Endothelial cell of hepatic sinusoid (primary cell): ENCODE data around the gene SLC5A1.
"Not testable (repeated sequence)": the region's sequence is repeated elsewhere in the genome, so short reads cannot be mapped to it uniquely, and the experiment has no call there.

Experiments used
- in situ Hi-C: cut with HindIII; loops from 2 replicates; pipeline ENCODE4 v1.10.0; 2017; ENCODE audit warnings: low sequenced_read_pairs

SLC5A1 gene

DNA sequence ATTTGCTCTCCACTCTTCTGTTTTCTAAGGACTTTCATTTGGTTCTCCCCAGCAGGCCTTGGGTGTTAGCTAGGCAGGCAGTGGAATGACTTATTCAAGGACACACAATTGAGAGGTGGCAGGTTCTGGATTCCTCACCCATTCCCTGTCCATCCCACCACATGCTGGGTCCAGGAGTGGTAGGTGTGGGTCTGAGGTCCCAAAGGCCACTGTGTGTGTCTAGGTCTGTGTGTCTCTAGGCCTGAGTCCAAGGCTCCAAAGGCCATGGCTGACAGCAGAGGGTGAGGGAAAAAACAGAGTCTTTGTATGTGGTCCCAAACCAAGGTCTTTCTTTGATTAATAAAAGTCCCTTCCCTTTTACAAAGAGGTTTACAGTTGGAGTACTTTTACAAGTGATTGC is 40.8 kb downstream of the SLC5A1 start:
- in situ Hi-C loops = no loop called here

DNA sequence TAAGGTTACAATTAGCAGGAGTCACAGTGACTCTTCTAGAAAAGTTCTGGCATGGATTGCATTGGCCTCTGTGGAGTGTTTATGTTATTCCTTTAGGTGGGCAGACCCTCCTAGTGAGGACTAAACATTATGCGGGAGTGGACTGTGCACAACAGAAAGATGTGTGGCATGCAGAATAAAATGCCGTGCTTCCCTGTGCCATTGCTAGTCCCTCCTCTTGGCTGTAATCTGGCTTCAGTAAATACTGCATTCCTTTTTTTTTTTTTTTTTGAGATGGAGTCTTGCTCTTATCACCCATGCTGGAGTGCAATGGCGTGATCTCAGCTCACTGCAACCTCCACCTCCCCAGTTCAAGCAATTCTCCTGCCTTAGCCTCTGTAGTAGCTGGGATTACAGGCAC is 45.0 kb downstream of the SLC5A1 start:
- in situ Hi-C loops = no loop called here

DNA sequence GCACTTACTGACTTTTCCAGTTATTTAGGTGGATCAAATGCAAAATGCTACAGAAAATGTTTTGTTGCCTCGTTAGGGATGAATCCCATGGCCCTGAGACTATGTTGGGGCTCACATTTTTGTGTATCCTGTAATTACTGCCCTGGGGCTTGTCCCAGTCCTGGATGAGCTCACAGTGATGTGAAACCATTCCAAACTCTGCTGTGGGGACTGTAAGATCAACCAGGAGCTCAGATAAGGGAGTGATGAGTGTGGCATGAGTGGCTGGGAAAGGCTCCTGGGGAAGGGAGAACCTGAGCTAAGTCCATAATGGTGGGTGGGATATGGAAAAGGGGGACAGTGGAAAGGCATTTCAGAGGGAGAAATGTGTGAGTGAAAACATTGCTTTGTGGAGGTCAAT is 54.0 kb downstream of the SLC5A1 start:
- in situ Hi-C loops = no loop called here

DNA sequence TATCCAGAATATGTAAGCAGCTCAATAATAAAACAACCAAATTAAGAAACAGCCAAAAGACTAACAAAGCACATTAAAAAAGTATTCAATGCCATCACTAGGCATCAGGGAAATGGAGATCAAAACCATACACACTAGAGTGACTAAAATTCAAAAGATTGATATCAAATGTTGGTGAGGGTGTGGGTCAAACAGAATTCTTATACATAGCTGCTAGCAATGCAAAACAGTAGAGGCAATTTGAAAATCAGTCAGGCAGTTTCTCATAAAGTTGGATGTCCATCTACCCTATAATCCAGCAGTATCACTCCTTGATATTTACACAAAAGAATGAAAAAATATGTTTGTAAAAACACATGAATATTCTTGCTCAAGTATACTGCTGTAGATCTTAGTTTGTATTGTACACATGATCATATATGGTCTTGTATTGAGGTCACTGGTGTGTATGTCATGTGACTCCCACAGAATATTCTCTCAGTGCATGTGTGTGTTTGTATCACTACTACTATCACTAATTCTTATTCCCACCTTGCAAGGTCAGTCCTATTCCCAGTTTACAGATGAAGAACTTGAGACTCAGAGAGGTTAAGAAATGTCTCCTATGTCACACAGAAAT is 54.9 kb downstream of the SLC5A1 start:
- in situ Hi-C loops = no loop called here

DNA sequence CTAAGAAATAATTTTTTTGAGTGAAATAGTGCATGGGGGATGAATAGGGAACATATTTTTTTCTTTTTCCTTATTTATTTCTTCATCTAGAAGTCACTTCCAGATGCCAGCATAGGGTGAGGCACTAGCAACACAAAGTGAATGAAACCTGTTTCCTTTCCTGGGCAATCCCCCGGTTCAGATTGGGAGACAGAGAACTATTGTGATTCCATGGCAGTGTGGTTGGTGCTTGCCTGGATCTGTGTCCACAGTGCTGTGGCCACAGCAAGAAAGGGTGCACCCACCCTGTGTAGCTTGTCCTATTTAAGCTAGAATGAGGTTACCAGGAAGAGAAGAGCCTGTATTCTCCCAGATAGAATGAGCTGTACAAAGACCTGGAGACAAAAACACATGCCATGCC is 57.6 kb downstream of the SLC5A1 start:
- in situ Hi-C loops = no loop called here

DNA sequence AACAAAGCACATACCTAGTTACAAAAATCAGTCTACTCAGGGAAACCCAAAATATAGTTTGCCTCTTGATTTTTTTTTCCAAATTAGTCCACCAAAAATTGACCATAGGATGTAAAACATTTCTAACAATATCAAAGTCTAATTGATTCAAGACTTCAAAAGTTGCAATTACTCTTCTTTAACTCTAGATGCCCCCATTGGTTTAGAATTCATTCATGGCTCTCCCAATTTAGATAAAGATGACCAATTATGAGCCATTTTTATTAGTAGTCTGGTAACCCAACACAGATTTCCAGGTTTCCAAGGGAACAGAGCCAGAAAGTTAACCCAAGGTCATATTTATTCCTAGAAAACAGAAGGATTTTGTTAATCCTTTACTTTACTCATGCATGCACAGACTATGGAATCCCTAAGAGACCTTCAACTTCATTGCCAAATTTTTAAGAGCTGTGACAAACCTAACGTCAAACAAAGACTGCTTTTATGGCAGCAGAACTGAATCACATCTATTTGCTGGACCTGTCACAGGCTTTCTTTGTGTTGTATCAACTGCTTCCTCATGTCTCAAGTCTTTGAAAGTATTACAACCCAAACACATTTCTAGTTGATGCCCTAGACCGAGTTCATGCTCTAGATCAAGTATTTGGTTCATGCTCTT is 60.7 kb downstream of the SLC5A1 start:
- in situ Hi-C loops = no loop called here

DNA sequence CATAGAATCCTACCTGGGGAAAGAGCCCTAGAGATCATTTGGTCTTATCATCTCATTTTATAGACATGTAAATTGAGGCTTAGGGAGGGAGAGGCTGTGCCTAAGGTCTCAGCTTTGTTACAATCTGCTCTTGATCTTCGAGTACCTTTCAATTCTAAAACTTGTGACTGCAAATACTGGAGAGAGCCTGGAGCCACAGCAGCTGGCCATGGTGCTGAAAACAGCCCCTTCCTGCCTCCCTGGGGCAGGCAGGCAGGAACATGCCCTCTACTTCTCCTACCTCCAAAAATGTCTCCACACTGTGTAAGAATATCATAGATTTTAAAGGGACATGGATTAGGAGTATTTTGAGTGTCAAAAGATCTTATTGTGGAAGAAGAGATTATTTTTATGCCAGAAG is 63.9 kb downstream of the SLC5A1 start:
- in situ Hi-C loops = no loop called here

DNA sequence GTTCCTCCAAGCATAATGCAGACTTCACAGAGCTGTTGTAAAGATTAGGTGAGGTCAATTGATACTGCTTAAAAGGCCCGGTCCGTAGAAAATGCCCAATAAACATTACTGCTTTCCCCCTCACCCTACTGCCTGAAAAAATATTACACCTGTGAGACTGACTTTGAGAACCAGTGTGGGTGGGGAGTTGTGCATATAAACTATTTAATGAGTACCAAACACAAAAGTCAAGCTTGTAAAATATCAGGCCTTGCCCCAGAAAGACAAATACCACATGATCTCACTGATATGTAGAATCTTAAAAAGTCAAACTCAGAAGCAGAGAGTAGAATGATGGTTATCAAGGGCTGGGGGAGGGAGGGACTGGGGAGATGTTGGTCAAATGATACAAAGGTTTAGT is 69.3 kb downstream of the SLC5A1 start:
- in situ Hi-C loops = no loop called here

DNA sequence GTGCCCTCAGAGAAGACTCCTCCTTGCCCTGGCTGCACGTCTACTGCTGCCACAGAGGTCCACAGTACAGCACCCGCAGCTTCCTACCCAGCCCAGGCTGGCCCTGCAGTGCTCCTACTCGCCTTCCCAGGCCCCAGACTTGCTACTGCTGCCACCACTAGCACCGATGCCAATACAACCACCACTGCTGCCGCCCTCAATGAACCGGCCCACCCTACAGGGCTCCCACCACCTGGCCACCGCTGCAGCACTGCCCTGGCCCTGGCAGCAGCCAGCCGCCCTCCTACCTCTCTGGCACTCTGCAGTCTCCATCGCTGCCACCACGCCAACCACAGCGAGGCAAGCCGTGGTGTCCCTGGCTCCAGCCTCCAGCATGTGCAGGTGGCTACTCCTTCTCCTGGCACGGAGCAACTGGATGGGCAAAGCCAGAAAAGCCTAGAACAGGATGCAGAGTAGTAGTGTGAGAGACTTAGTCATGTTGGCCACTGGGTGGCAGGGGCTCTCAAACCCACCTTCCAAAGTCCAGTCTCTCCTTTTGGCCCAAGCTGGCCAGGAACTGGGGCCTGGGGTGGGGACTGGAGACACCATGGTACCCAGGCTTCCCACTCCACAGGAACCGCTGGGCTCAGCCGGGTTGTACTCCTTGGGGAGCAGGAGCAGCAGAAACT is 76.6 kb downstream of the SLC5A1 start:
- in situ Hi-C loops = no loop called here

DNA sequence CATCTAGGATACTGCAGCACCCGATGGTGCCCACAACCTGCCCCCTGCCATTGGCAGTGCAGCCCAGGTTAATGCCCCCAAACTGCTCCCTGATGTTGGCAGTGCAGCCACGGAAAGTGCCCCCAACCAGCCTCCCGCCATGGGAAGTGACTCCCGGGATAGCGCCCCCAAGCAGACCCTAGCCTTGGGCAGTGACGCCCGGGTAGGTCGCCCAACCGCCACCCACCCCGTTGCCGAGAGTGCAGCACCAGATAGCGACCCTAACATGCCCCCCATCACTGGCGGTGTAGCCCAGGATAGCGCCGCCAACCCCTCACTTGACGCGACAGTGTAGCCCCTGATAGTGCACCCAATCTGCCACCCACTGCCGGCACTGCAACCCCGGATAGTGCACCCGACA is 77.5 kb downstream of the SLC5A1 start:
- in situ Hi-C loops = no loop called here

DNA sequence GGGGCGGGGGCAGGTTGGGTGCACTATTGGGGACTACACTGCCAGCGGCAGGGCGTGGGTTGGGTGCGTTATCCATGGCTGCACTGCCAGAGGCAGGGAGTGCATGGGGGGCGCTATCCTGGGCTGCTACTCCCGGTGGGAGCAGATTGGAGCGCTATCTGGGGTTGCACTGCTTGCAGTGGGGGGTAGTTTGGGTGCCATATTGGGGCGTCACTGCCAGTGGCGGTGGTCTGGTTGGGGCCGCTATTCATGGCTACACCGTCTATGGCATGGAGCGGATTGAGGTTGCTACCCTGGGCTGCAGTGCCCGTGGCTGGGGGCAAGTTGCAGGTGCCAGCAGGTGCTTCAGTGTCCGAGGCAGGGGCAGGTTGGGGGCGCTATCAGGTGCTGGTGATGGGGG is 79.8 kb downstream of the SLC5A1 start:
- in situ Hi-C loops = no loop called here

DNA sequence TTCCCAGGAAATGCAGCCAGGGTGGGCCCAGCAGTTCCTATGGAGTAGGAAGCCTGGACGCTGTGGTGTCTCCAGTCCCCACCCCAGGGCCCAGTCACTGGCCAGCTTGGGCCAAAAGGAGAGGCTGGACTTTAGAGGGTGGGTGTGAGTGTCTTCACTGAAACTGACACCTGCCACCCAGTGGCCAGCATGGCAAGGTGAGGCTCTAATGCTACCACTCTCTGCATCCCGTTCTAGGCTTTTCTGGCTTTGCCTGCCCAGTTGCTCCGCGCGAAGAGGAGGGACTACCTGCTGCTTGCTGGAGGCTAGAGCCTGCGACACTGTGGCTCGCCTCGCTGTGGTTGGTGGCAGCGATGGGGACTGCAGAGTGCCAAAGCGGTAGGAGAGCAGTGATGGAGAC is 80.6 kb downstream of the SLC5A1 start:
- in situ Hi-C loops = no loop called here

DNA sequence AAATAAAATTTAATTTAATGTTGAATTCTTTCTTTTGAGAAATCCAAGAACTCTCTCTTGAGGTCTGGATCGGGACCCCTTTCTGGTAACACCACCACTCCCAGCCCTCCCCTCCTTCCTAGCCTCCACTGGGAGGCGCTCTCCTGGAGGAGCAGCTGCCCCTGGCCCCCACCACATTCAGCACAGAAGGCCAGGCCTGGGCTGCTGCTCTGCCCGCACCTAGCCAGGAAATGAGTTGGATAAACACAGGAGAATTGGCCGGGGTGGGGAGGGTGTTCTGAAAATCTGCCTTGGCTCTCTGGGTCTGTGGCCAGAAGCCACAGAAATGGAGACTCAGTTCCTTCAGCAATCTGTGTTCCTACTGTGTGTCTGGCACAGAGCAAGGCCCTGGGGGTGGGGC is 84.8 kb downstream of the SLC5A1 start:
- in situ Hi-C loops = no loop called here

DNA sequence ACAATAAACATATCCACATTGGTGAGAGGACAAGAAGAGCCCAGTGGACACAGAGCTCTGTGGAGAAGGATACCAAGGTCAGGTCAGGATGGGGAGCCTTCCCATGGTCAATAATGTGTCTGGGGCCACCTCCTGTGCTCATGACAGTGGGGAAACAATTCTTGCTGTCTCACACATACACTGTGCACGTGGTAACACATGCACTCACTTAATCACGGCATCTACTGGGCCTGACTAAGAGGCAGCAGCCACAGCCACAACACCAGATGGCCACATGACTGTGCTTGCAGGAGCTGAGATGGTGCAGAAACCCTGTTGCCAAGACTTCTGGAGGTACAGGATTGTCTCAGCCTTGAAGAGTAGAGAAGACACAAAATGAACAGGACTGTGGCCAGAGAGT is 87.4 kb downstream of the SLC5A1 start:
- in situ Hi-C loops = no loop called here

DNA sequence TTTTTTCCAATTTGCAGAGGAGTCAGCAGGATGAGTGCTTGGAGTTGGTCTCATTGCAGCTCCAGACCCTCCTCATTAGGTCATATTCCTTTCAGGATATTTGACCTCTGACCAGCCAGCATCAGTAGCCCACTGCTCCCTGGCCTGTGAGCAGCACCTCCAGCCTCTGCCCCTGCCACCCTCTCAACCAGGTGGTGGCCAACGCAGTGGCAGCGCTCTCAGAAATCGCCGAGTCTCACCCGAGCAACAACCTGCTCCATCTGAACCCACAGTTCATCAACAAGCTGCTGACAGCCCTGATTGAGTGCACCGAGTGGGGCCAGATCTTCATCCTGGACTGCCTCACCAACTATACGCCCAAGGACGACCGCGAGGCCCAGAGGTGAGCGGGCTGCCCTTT is 89.1 kb downstream of the SLC5A1 start:
- in situ Hi-C loops = no loop called here

DNA sequence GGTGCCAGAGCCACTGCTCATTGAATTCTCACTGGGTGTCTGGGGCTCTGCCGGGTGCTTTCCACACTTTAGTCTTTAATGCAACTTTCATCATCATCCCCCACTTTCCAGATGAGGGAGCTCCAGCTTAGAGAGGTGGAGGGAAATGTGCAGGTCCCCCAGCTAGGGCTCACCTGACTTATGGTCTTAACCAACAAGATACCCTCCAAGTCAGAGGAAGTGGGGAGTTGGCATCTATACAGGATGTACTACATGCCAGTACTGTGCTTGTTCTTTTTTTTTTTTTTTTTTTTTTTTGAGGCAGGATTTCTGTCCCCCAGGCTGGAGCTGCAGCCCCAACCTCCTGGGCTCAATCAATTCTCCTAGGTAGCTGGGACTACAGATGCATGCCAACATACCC is 89.7 kb downstream of the SLC5A1 start:
- in situ Hi-C loops = no loop called here

DNA sequence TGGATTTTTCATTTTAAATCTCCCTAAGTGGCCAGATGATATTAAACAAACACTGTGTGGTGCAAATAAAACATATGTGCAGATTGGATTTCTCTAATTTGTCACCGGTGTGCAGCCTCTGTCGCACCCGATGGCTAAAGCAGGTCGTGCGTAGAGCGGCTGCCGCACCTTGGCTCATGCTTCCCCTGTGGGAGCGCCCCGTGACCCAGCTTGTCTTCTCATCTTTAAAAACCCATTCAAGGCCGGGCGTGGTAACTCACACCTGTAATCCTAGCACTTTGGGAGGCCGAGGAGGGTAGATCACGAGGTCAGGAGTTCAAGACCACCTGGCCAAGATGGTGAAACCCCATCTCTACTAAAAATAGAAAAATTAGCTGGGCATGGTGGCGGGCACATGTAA is 91.7 kb downstream of the SLC5A1 start:
- in situ Hi-C loops = not testable (repeated sequence)

DNA sequence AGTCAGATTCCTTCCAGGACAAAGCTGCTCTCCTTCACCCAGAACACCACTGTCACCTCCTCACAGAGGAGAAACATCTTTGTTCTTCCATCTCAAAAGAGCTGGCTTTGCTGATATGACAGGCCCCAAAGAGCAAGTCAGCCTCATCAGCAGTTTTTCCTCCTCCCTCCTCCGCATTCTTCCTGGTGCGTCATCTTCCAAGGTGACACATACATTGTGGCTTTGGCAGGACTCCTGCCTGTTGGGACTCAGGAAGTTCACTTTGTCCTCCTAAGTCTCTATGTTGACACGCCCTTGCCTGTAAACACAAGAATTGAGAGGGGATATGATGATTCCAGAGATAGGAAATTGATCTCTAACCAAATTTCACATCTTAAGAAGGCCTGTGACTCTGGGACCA is 92.9 kb downstream of the SLC5A1 start:
- in situ Hi-C loops = not testable (repeated sequence)

DNA sequence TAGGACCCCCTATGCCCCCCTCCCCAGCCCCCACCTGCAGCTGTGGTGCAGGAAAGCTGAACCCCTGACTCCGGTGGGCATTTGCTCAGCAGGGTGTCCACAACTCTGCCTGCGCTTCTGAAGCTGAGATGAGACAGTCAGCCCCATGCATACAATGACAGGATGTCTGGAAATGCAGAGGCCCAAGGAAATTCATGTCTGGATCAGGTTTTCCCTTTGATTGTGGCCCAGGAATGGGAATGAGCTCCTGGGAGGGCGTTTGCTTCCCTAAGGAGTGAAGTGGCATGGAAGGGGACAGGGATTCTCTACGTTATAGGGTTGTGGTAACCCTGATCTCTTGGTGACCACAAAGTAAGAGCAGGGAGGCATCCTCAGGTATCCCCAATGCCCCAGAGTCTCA is 93.8 kb downstream of the SLC5A1 start:
- in situ Hi-C loops = not testable (repeated sequence)

DNA sequence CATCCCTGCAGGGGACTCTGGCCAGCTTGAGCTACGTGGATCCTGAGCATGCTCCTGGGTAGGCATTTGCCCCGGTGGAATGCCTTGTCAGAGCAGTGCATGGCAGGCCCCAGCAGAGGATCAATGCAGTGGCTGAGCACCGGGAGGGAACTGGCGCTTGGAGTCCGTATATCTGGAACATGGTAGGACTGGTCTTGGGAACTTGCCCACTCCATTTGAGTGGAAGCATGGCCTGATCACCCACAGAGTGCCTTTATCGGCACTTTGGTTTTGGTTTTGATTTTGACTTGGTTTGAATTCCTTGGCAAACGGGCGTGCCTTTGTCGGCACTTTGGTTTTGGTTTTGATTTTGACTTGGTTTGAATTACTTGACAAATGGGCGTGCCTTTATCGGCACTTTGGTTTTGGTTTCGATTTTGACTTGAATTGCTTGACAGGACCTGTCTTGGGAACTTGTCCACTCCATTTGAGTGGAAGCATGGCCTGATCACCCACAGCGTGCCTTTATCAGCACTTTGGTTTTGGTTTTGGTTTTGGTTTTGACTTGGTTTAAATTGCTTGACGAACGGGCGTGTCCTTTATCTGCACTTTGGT is 94.8 kb downstream of the SLC5A1 start:
- in situ Hi-C loops = not testable (repeated sequence)

DNA sequence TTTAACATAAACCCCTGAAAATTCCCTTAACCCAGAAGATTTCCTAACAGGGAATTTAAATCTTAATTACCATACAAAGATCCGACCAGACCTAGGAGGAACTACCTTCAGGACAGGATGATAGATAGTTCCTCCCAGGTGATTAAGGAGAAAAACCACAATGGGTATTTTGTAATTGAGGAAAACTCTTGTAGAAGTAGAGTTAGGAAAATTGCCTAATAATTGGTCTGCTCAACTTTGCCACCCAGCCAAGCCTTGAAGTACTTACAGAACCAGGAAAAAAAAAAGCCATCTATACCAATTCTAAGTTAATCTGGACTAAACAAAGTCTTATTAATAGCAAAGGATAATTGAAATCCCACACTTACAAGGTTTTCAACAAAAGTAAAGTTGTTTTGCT is 95.5 kb downstream of the SLC5A1 start:
- in situ Hi-C loops = not testable (repeated sequence)

DNA sequence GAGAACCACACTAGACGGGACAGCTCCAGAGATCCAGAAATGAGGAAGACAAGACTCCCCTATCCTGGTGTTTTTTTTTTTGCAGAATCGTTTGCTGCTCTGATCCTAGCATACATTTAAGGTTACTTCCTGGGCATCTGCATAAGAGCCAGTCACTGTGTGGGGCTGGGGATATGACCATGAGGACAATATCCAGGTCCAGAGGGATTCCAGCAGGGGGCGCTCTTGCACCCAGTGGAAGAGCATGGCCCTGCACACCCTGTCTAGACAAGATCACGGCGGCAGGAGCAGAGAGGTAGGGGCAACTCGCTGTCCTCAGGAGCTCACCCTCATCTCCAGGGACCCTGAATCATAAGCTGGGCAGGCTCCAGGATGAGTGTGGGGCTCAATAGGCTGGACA is 97.6 kb downstream of the SLC5A1 start:
- in situ Hi-C loops = not testable (repeated sequence)
